HEK293 (cell line): ENCODE measurements around the gene ZEB2.
A peak's percentile ranks its signal among the peaks of the same experiment; 100 is the strongest.

Source experiments
- CTCF ChIA-PET: fragments of 350-600 bp; formaldehyde crosslinking; extraction: SDS; loops from one replicate; lab custom pipeline; 2021; ENCODE audit warnings: antibody characterized with exemption; lab: Yijun Ruan, JAX
- POLR2A ChIA-PET: fragments of 300-600 bp; formaldehyde crosslinking; extraction: SDS; loops from one replicate; lab custom pipeline; 2020; ENCODE audit warnings: antibody characterized with exemption, inconsistent platforms; lab: Yijun Ruan, JAX
- H3K27ac ChIP-seq: fragments of 200-500 bp; sonication (Bioruptor generic); 2 replicates; pipeline ENCODE4 v1.5.1; 2014; ENCODE audit warnings: low read depth, low read length, control low read depth, inconsistent platforms; ENCODE audit errors: extremely low read depth
- H3K36me3 ChIP-seq, 2 experiments: fragments of 200-500 bp in 1 of 2; sonication (Bioruptor generic) in 1 of 2; 1 replicate in 1 of 2; 2 replicates in 1 of 2; pipeline ENCODE4 v1.5.1; 2014 to 2017; ENCODE audit warnings: inconsistent platforms in 2 of 2, low read length in 2 of 2; ENCODE audit not compliant: control insufficient read depth in 2 of 2, insufficient read depth in 1 of 2
- H3K4me1 ChIP-seq: fragments of 200-500 bp; sonication (Bioruptor generic); 2 replicates; pipeline ENCODE4 v1.5.1; 2014; ENCODE audit warnings: mild to moderate bottlenecking, low read length, inconsistent platforms; ENCODE audit not compliant: control insufficient read depth, insufficient read depth
- H3K4me3 ChIP-seq: 2 replicates; pipeline ENCODE4 v1.5.1; 2011; ENCODE audit warnings: low read depth, mild to moderate bottlenecking, control low read depth, low read length, moderate library complexity
- H3K9me3 ChIP-seq: fragments of 200-500 bp; sonication (Bioruptor generic); 2 replicates; pipeline ENCODE4 v1.5.1; 2014; ENCODE audit warnings: low read depth, low read length, inconsistent platforms; ENCODE audit not compliant: control insufficient read depth, insufficient read depth
- BCL6B ChIP-seq: fragments of 450-650 bp; formaldehyde crosslinking; IDR thresholded peaks from 2 replicates; pipeline ENCODE4 v1.5.1; 2017; ENCODE audit warnings: missing biosample characterization, missing genetic modification characterization
- ELK4 ChIP-seq: IDR thresholded peaks from 2 replicates; pipeline ENCODE4 v1.6.1; 2011; ENCODE audit warnings: mild to moderate bottlenecking, low read depth, low read length, borderline replicate concordance
- FEZF1 ChIP-seq: fragments of 450-650 bp; formaldehyde crosslinking; IDR thresholded peaks from 2 replicates; pipeline ENCODE4 v1.5.1; 2016; ENCODE audit warnings: missing biosample characterization, missing genetic modification characterization
- GLIS1 ChIP-seq: fragments of 450-650 bp; formaldehyde crosslinking; IDR thresholded peaks from 2 replicates; pipeline ENCODE4 v1.5.1; 2016; ENCODE audit warnings: missing biosample characterization, missing genetic modification characterization
- IKZF3 ChIP-seq: fragments of 450-650 bp; IDR thresholded peaks from 2 replicates; pipeline ENCODE4 v1.5.0; 2018; ENCODE audit warnings: missing biosample characterization, mild to moderate bottlenecking, missing genetic modification characterization, moderate library complexity
- KLF10 ChIP-seq: fragments of 450-650 bp; IDR thresholded peaks from 2 replicates; pipeline ENCODE4 v1.5.1; 2018; ENCODE audit warnings: missing biosample characterization, mild to moderate bottlenecking, missing genetic modification characterization
- KLF8 ChIP-seq: fragments of 450-650 bp; formaldehyde crosslinking; IDR thresholded peaks from 2 replicates; pipeline ENCODE4 v1.5.1; 2016; ENCODE audit warnings: missing biosample characterization, missing genetic modification characterization
- PRDM1 ChIP-seq: fragments of 450-650 bp; formaldehyde crosslinking; IDR thresholded peaks from 2 replicates; pipeline ENCODE4; 2016; ENCODE audit warnings: missing biosample characterization, missing genetic modification characterization
- SCRT2 ChIP-seq: fragments of 450-650 bp; formaldehyde crosslinking; IDR thresholded peaks from 2 replicates; pipeline ENCODE4 v1.5.1; 2016; ENCODE audit warnings: missing biosample characterization, missing genetic modification characterization
- SETDB1 ChIP-seq: IDR thresholded peaks from one replicate; pipeline ENCODE4 v1.6.1; 2017; ENCODE audit warnings: mild to moderate bottlenecking, low read length, moderate library complexity, mixed read lengths; ENCODE audit not compliant: insufficient read length
- TRIM28 ChIP-seq: IDR thresholded peaks from 2 replicates; pipeline ENCODE4 v1.6.1; 2011; ENCODE audit warnings: low read length, control low read depth, borderline replicate concordance
- ZNF350 ChIP-seq: fragments of 450-650 bp; formaldehyde crosslinking; IDR thresholded peaks from 2 replicates; pipeline ENCODE4 v1.5.0; 2017; ENCODE audit warnings: missing biosample characterization, mild to moderate bottlenecking, missing genetic modification characterization
- ZNF354C ChIP-seq: fragments of 450-650 bp; formaldehyde crosslinking; IDR thresholded peaks from 2 replicates; pipeline ENCODE4 v1.5.1; 2016; ENCODE audit warnings: missing biosample characterization, missing genetic modification characterization, low read depth, borderline replicate concordance
- ZNF362 ChIP-seq: fragments of 450-650 bp; formaldehyde crosslinking; IDR thresholded peaks from 2 replicates; pipeline ENCODE4 v1.5.1; 2016; ENCODE audit warnings: missing biosample characterization, missing genetic modification characterization
- ZNF366 ChIP-seq: fragments of 450-650 bp; formaldehyde crosslinking; conservative IDR thresholded peaks from 2 replicates; pipeline ENCODE4 v1.5.1; 2016; ENCODE audit warnings: missing biosample characterization, missing genetic modification characterization
- ZNF530 ChIP-seq: fragments of 450-650 bp; formaldehyde crosslinking; IDR thresholded peaks from 2 replicates; pipeline ENCODE4 v1.5.1; 2016; ENCODE audit warnings: low read depth, missing biosample characterization, missing genetic modification characterization
- ZNF560 ChIP-seq: fragments of 450-650 bp; formaldehyde crosslinking; IDR thresholded peaks from 2 replicates; pipeline ENCODE4 v1.5.1; 2017; ENCODE audit warnings: missing biosample characterization, missing genetic modification characterization, borderline replicate concordance
- ZNF626 ChIP-seq: fragments of 450-650 bp; sonication (Bioruptor Pico); formaldehyde crosslinking; IDR thresholded peaks from 2 replicates; pipeline ENCODE4 v1.5.1; 2018; ENCODE audit warnings: missing biosample characterization, missing genetic modification characterization, inconsistent platforms
- ZNF629 ChIP-seq: fragments of 450-650 bp; formaldehyde crosslinking; IDR thresholded peaks from 2 replicates; pipeline ENCODE4 v1.5.1; 2017; ENCODE audit warnings: missing biosample characterization, missing genetic modification characterization
- ZNF654 ChIP-seq: fragments of 450-650 bp; formaldehyde crosslinking; IDR thresholded peaks from 2 replicates; pipeline ENCODE4 v1.5.1; 2016; ENCODE audit warnings: low read depth, missing biosample characterization, missing genetic modification characterization
- ZNF660 ChIP-seq: fragments of 450-650 bp; IDR thresholded peaks from 2 replicates; pipeline ENCODE4 v1.5.1; 2018; ENCODE audit warnings: missing biosample characterization, mild to moderate bottlenecking, missing genetic modification characterization
- ZNF701 ChIP-seq: fragments of 450-650 bp; formaldehyde crosslinking; IDR thresholded peaks from 2 replicates; pipeline ENCODE4 v1.5.1; 2016; ENCODE audit warnings: missing biosample characterization, missing genetic modification characterization
- ZNF830 ChIP-seq: fragments of 450-650 bp; IDR thresholded peaks from 2 replicates; pipeline ENCODE4 v1.5.0; 2018; ENCODE audit warnings: missing biosample characterization, missing genetic modification characterization, low read depth, mild to moderate bottlenecking, moderate library complexity
- ZSCAN16 ChIP-seq: fragments of 450-650 bp; formaldehyde crosslinking; IDR thresholded peaks from 2 replicates; pipeline ENCODE4 v1.5.1; 2016; ENCODE audit warnings: missing biosample characterization, missing genetic modification characterization
- ZXDB ChIP-seq: fragments of 450-650 bp; formaldehyde crosslinking; IDR thresholded peaks from 2 replicates; pipeline ENCODE4 v1.5.1; 2016; ENCODE audit warnings: missing biosample characterization, missing genetic modification characterization
- TF ChIP-seq, protein P1 (sequence below): fragments of 450-650 bp; formaldehyde crosslinking; IDR thresholded peaks from 2 replicates; pipeline ENCODE4 v1.5.1; 2016; ENCODE audit warnings: missing biosample characterization, missing genetic modification characterization

Gene ZEB2

GRCh38 chr2:144553379-144553778 lies 33.5 kb upstream of the ZEB2 start (continued):
- TF ChIP-seq ZSCAN16 (tag by site-specific recombination) (no peak), FEZF1 (tag by site-specific recombination) (peak; percentile 72), GLIS1 (no peak), ZXDB (tag by site-specific recombination) (0 out of 2 replicates have a peak, but pooled peaks have one; percentile 33), SCRT2 (tag by site-specific recombination) (no peak), ZNF362 (tag by site-specific recombination) (peak; percentile 64; the same call in 1 of the 2 replicates), BCL6B (tag by site-specific recombination) (peak; percentile 96), IKZF3 (tag by site-specific recombination) (peak; percentile 56; the same call in 1 of the 2 replicates), ZNF629 (tag by site-specific recombination) (peak; percentile 81), TRIM28 (peak; percentile 46; the same call in 1 of the 2 replicates), KLF10 (0 out of 2 replicates have a peak, but pooled peaks have one; percentile 39), KLF8 (tag by site-specific recombination) (peak; percentile 59), ZNF626 (tag by site-specific recombination) (no peak)
- TF ChIP-seq, protein P1, sequence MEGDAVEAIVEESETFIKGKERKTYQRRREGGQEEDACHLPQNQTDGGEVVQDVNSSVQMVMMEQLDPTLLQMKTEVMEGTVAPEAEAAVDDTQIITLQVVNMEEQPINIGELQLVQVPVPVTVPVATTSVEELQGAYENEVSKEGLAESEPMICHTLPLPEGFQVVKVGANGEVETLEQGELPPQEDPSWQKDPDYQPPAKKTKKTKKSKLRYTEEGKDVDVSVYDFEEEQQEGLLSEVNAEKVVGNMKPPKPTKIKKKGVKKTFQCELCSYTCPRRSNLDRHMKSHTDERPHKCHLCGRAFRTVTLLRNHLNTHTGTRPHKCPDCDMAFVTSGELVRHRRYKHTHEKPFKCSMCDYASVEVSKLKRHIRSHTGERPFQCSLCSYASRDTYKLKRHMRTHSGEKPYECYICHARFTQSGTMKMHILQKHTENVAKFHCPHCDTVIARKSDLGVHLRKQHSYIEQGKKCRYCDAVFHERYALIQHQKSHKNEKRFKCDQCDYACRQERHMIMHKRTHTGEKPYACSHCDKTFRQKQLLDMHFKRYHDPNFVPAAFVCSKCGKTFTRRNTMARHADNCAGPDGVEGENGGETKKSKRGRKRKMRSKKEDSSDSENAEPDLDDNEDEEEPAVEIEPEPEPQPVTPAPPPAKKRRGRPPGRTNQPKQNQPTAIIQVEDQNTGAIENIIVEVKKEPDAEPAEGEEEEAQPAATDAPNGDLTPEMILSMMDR = no peak
- TF ChIP-seq, all 188 proteins: peak for 30

DNA sequence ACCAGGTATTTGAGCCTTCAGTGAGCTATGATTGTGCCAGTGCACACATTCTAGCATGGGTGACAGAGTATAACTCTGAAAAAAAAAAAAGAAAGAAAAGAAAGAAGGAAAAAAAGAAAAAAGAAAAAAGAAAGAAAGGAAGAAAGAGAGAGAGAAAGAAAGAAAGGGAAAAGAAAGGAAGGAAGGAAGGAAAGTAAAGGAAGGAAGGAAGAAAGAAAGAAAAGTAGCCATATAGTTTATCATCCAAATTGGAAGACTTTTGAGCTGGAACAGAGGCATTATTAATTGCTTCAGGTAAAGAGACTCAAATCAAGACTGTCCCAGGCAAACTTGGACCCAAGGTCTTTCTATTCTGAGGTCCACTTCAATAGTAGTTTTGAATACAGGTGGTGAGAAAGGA lies 32.9 kb upstream of the ZEB2 start:
- H3K36me3 ChIP-seq = no peaks in the 10 kb centered on the region
- POLR2A ChIA-PET = no interaction called here

More for the DNA sequence above, 32.9 kb upstream of the ZEB2 start:
- CTCF ChIA-PET = no interaction called here
- Histone ChIP-seq H3K9me3 (no peaks in the 10 kb centered on the region), H3K4me3 (no peak overlapping the region), H3K27ac (no peak overlapping the region), H3K4me1 (peaks cover 15% of the 10 kb centered on the region; the same call in 1 of the 2 replicates)
- TF ChIP-seq ZNF654 (tag by site-specific recombination) (no peak), ZNF830 (tag by site-specific recombination) (no peak), ZNF560 (tag by site-specific recombination) (no peak), ELK4 (no peak), ZNF660 (tag by site-specific recombination) (no peak), ZNF530 (tag by site-specific recombination) (no peak), ZNF701 (tag by site-specific recombination) (no peak), PRDM1 (tag by site-specific recombination) (peak; percentile 89), ZNF366 (tag by site-specific recombination) (peak; percentile 51; the same call in 1 of the 2 replicates), ZNF350 (tag by site-specific recombination) (no peak), SETDB1 (no peak), ZNF354C (tag by site-specific recombination) (no peak)
